Psoas muscle (tissue), 8 donors: ENCODE results near the gene SGCE. TPM values are rescaled to one million over a fixed set of nuclear protein-coding genes. Genes with fewer than 3 reads are reported as not detected.

Experiments
- ATAC-seq, 4 donors: fragments of 200-7000 bp; cut with Tn5 transposase; one replicate each; pipeline ENCODE4 v1.9.1; 2020; ENCODE audit warnings: moderate library complexity in 3 of 4, mild to moderate bottlenecking in 2 of 4
- DNase-seq, 2 donors: peaks; one replicate each; pipeline ENCODE4 v3.0.0-alpha.2; 2020
- H3K27ac ChIP-seq: fragments of 200-600 bp; one replicate; pipeline ENCODE4 v1.8.0; 2022
- H3K27me3 ChIP-seq, 3 donors: fragments of 200-600 bp in 1 of 3; one replicate each; pipeline versions ENCODE4 v1.6.1 to v1.8.0; 2013 to 2022; ENCODE audit warnings: low read length in 2 of 3, mild to moderate bottlenecking in 2 of 3, moderate library complexity in 1 of 3; ENCODE audit not compliant: insufficient read depth in 3 of 3
- H3K36me3 ChIP-seq, 2 donors: fragments of 200-600 bp in 1 of 2; one replicate each; pipeline versions ENCODE4 v1.6.1 to v1.8.0; 2013 to 2022; ENCODE audit warnings: low read depth in 1 of 2, mild to moderate bottlenecking in 1 of 2, moderate library complexity in 1 of 2; ENCODE audit not compliant: insufficient read depth in 1 of 2
- H3K4me1 ChIP-seq: fragments of 200-600 bp; one replicate; pipeline ENCODE4 v1.8.0; 2022
- H3K4me3 ChIP-seq: fragments of 200-600 bp; one replicate; pipeline ENCODE4 v1.8.0; 2022; ENCODE audit warnings: mild to moderate bottlenecking
- H3K9me3 ChIP-seq: fragments of 200-600 bp; one replicate; pipeline ENCODE4 v1.8.0; 2022
- CTCF ChIP-seq: fragments of 200-600 bp; IDR thresholded peaks from one replicate; pipeline ENCODE4 v1.8.0; 2022; ENCODE audit warnings: antibody characterized with exemption
- WGBS, 3 donors: extraction: QIAGEN DNeasy Blood & Tissue Kit; methylation state at CpG; one replicate each; pipeline versions ENCODE4 v1.1.6 to v1.1.7; 2013; 5-methylcytosine and 5-hydroxymethylcytosine counted together
- intact Hi-C, 2 donors: fragments of 100-400 bp; cut with DNase I; formaldehyde crosslinking; loops; one replicate each; pipeline versions ENCODE4 v1.11.0 to v1.14.2; 2022
- polyA plus RNA-seq, 3 donors: library from polyadenylated mRNA; stranded (reverse); fragments of 200-250 nt; gene quantifications; one replicate each; pipeline ENCODE4 v1.2.3, GENCODE V29; 2013
- total RNA-seq, 4 donors: library from RNA; stranded (reverse); fragmentation: NEBNext Ultra II Directional in 2 of 4; extraction: Animal tissue kit (Norgen Biotek cat#: 25700) in 2 of 4; gene quantifications; one replicate each; pipeline versions ENCODE4 v1.2.1 to v1.2.4, GENCODE V29; 2021 to 2023
- donor health status: healthy with polysubstance abuse.
- donor health status: DM: no; HTN: no; CAD: no; lungs with moderate emphysema.
- donor health status: Bipolar disorder and iron deficiency.
- donor health status: healthy.
- donor health status: DM: yes; HTN: yes; CAD: no.
- donor health status: DM: no; HTN: no; CAD: no.
- donor health status: DM: no; HTN: no; CAD: no.
- donor health status: DM: yes; HTN: yes; CAD: no.

SGCE gene
- total and polyA plus RNA-seq, 7 donors: 3.9 to 13.0 (median 6.1) TPM

DNA sequence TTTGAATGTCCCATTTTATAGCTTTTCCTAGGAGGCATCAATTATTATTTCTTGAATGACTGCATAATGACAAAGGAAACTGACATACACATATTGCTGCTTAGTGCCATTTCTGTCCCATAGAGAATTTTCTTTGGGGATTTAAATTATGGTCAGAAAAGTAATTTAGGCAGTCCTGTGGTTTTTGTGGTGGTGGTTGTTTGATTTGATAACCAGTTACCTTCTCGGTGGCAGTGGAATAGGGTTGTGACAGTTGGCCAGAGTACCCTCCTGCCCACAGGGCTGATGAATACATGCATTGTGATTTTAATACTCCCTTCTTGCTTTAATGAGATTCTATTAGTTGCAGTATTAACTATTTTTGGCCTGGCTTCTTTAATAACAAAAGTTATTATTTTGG lies 6.6 kb upstream of the SGCE start:
- H3K27ac ChIP-seq: no peak overlapping the region
- no peak for TF ChIP-seq CTCF
- DNase-seq: no peak
- intact Hi-C loops: no loop called here
- no peaks in the 10 kb centered on the region for H3K4me1 ChIP-seq
- peaks cover 0 to 2% (median 0%) of the 10 kb centered on the region in 3 donors for H3K27me3 ChIP-seq
- H3K4me3 ChIP-seq: no peak overlapping the region
- 54 to 76% (median 57%) methylated on average over 1 of the region's 1 CpG for WGBS, 3 donors
- no peaks in the 10 kb centered on the region for H3K36me3 ChIP-seq
- H3K9me3 ChIP-seq: no peaks in the 10 kb centered on the region
- no peak for ATAC-seq

DNA sequence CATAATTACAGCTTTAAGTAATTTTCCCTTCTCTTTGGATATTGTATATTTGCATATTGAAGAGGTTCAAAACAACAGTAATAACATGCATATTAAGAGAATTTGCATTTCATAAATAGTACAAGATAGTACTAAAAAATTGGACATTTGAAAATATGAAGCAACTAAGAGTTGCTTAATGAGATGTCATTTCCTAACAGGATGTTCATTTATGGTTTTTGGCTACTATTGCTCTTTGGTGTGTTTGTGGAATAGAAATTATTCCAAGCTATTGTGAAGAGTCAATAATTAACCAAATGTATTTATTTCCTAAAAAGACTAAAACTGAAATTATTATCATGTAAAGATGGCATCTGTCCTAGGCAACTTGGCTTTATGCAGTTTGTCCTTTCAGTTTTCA lies 4.1 kb upstream of the SGCE start:
- H3K27ac ChIP-seq: no peak overlapping the region
- peaks cover 0 to 9% (median 3%) of the 10 kb centered on the region in 3 donors for H3K27me3 ChIP-seq
- H3K4me3 ChIP-seq: no peak overlapping the region
- no peaks in the 10 kb centered on the region for H3K9me3 ChIP-seq
- H3K36me3 ChIP-seq: no peaks in the 10 kb centered on the region
- ATAC-seq (no peak), DNase-seq (no peak)
- H3K4me1 ChIP-seq: peaks cover under 1% of the 10 kb centered on the region
- intact Hi-C loops: no loop called here
- no peak for TF ChIP-seq CTCF

- Histone ChIP-seq H3K36me3 (no peaks in the 10 kb centered on the region), H3K27ac (no peak overlapping the region), H3K9me3 (no peaks in the 10 kb centered on the region), H3K27me3 (peaks cover 0 to 21% (median 3%) of the 10 kb centered on the region in 3 donors), H3K4me3 (peak overlapping the region; percentile 66), H3K4me1 (peaks cover 10% of the 10 kb centered on the region)
- no peak for DNase-seq
- TF ChIP-seq CTCF: no peak
- intact Hi-C loops: loop anchor here in 1 of 2 donors (5.0 kb wide), 2 partner anchors 147 to 212 kb away; no protein-coding TSS in a partner anchor
- WGBS, 3 donors: 46 to 54% (median 53%) methylated on average over 2 of the region's 2 CpGs
- no peak for ATAC-seq
Measured at GRCh38 chr7:94658826-94659225, 2.9 kb upstream of the SGCE start.

- H3K27me3 ChIP-seq: peaks cover 0 to 29% (median 3%) of the 10 kb centered on the region in 3 donors
- intact Hi-C loops: loop anchor here in 1 of 2 donors (5.0 kb wide), 2 partner anchors 146 to 211 kb away; no protein-coding TSS in a partner anchor
Measured at GRCh38 chr7:94657771-94658693, 2.1 kb upstream of the SGCE start.

More at GRCh38 chr7:94657771-94658693, 2.1 kb upstream of the SGCE start:
- no peaks in the 10 kb centered on the region for H3K36me3 ChIP-seq
- H3K4me1 ChIP-seq: peaks cover 10% of the 10 kb centered on the region
- H3K4me3 ChIP-seq: peak overlapping the region; percentile 66
- ATAC-seq (peak; percentile 93 to 98 (median 96)), DNase-seq (peak; percentile 87 to 95)
- no peaks in the 10 kb centered on the region for H3K9me3 ChIP-seq
- H3K27ac ChIP-seq: no peak overlapping the region
- 41 to 49% (median 44%) methylated on average over 31 to 35 of the region's 38 CpGs for WGBS, 3 donors
- TF ChIP-seq CTCF: no peak
